H9 (cell line): Measurements from ENCODE around the gene CTNNA3. TPM values are rescaled to one million over a fixed set of nuclear protein-coding genes. Genes with fewer than 3 reads are reported as not detected.

Source experiments
- DNase-seq: peaks from one replicate; pipeline ENCODE4 v3.0.0-alpha.2; 2017
- H2AFZ ChIP-seq: one replicate; pipeline ENCODE4 v1.6.1; 2013; ENCODE audit warnings: mild to moderate bottlenecking, low read length, control low read depth, moderate library complexity
- H2AK5ac ChIP-seq: 2 replicates; pipeline ENCODE4 v1.6.1; 2013; ENCODE audit warnings: low read length, control low read depth, mixed read lengths; ENCODE audit not compliant: insufficient read length
- H2BK120ac ChIP-seq: one replicate; pipeline ENCODE4 v1.6.1; 2013; ENCODE audit warnings: low read depth, mild to moderate bottlenecking, low read length, control low read depth, inconsistent platforms; ENCODE audit not compliant: poor library complexity, severe bottlenecking
- H2BK12ac ChIP-seq: 2 replicates; pipeline ENCODE4 v1.6.1; 2013; ENCODE audit warnings: low read length, control low read depth, mixed read lengths, low read depth; ENCODE audit not compliant: insufficient read length
- H2BK15ac ChIP-seq: 2 replicates; pipeline ENCODE4 v1.6.1; 2013; ENCODE audit warnings: low read depth, low read length, control low read depth
- H2BK20ac ChIP-seq: one replicate; pipeline ENCODE4 v1.6.1; 2013; ENCODE audit warnings: low read depth, mild to moderate bottlenecking, low read length, control low read depth, inconsistent platforms; ENCODE audit not compliant: poor library complexity, severe bottlenecking
- H2BK5ac ChIP-seq: 2 replicates; pipeline ENCODE4 v1.6.1; 2013; ENCODE audit warnings: low read length, control low read depth, mixed read lengths; ENCODE audit not compliant: insufficient read length
- H3K14ac ChIP-seq: 2 replicates; pipeline ENCODE4 v1.6.1; 2013; ENCODE audit warnings: low read length, control low read depth; ENCODE audit not compliant: insufficient read depth
- H3K18ac ChIP-seq: 2 replicates; pipeline ENCODE4 v1.6.1; 2013; ENCODE audit warnings: low read depth, mild to moderate bottlenecking, mixed read lengths, low read length, control low read depth; ENCODE audit not compliant: insufficient read length
- H3K23ac ChIP-seq: 2 replicates; pipeline ENCODE4 v1.6.1; 2013; ENCODE audit warnings: low read length, control low read depth, mixed read lengths, low read depth; ENCODE audit not compliant: insufficient read length
- H3K23me2 ChIP-seq: 2 replicates; pipeline ENCODE4 v1.6.1; 2013; ENCODE audit warnings: low read depth, mild to moderate bottlenecking, mixed read lengths, low read length, control low read depth; ENCODE audit not compliant: insufficient read length, poor library complexity, severe bottlenecking
- H3K27ac ChIP-seq: 2 replicates; pipeline ENCODE4 v1.5.1; 2013; ENCODE audit warnings: low read length, control low read depth, mixed read lengths, low read depth; ENCODE audit not compliant: insufficient read length
- H3K27me3 ChIP-seq: 2 replicates; pipeline ENCODE4 v1.6.1; 2013; ENCODE audit warnings: low read length, control low read depth, inconsistent platforms; ENCODE audit not compliant: insufficient read depth
- H3K4ac ChIP-seq: 2 replicates; pipeline ENCODE4 v1.6.1; 2013; ENCODE audit warnings: low read depth, mild to moderate bottlenecking, control low read depth, inconsistent platforms, low read length, moderate library complexity
- H3K4me1 ChIP-seq: 2 replicates; pipeline ENCODE4 v1.6.1; 2013; ENCODE audit warnings: low read length, control low read depth, inconsistent platforms; ENCODE audit not compliant: insufficient read depth
- H3K4me2 ChIP-seq: 2 replicates; pipeline ENCODE4 v1.6.1; 2013; ENCODE audit warnings: low read length, control low read depth, mixed read lengths; ENCODE audit not compliant: insufficient read length, insufficient read depth
- H3K56ac ChIP-seq: 2 replicates; pipeline ENCODE4 v1.6.1; 2013; ENCODE audit warnings: low read depth, mild to moderate bottlenecking, mixed read lengths, low read length, control low read depth; ENCODE audit not compliant: insufficient read length
- H3K79me1 ChIP-seq: 2 replicates; pipeline ENCODE4 v1.6.1; 2013; ENCODE audit warnings: low read depth, mild to moderate bottlenecking, moderate library complexity, low read length, control low read depth, inconsistent platforms; ENCODE audit not compliant: insufficient read depth, poor library complexity, severe bottlenecking
- H3K79me2 ChIP-seq: 2 replicates; pipeline ENCODE4 v1.6.1; 2013; ENCODE audit warnings: low read length, control low read depth, inconsistent platforms; ENCODE audit not compliant: insufficient read depth
- H3K9ac ChIP-seq: 2 replicates; pipeline ENCODE4 v1.6.1; 2013; ENCODE audit warnings: low read length, control low read depth, mixed read lengths; ENCODE audit not compliant: insufficient read length; ENCODE audit errors: extremely low read depth
- H3K9me3 ChIP-seq: one replicate; pipeline ENCODE4 v1.6.1; 2013; ENCODE audit warnings: low read depth, low read length, inconsistent platforms; ENCODE audit not compliant: control insufficient read depth
- H3T11ph ChIP-seq: one replicate; pipeline ENCODE4 v1.6.1; 2013; ENCODE audit warnings: mild to moderate bottlenecking, low read length, control low read depth, inconsistent platforms
- H4K20me1 ChIP-seq: one replicate; pipeline ENCODE4 v1.6.1; 2013; ENCODE audit not compliant: control insufficient read depth, insufficient read length, insufficient read depth
- H4K5ac ChIP-seq: 2 replicates; pipeline ENCODE4 v1.6.1; 2013; ENCODE audit warnings: low read depth, mild to moderate bottlenecking, mixed read lengths, low read length, control low read depth; ENCODE audit not compliant: insufficient read length
- H4K8ac ChIP-seq: replicated peaks from 2 replicates; pipeline ENCODE4 v1.6.1; 2013; ENCODE audit warnings: low read length, control low read depth, mixed read lengths, low read depth; ENCODE audit not compliant: insufficient read length
- H4K91ac ChIP-seq: 2 replicates; pipeline ENCODE4 v1.6.1; 2013; ENCODE audit warnings: low read depth, mild to moderate bottlenecking, moderate library complexity, mixed read lengths, low read length, control low read depth; ENCODE audit not compliant: insufficient read length
- H3K27ac Mint-ChIP-seq, 3 experiments: 2 replicates in 2 of 3; 3 replicates in 1 of 3; pipeline ENCODE4 v1.8.0; 2020 to 2021; ENCODE audit warnings: mixed read lengths in 3 of 3, mild to moderate bottlenecking in 1 of 3, moderate library complexity in 1 of 3
- H3K27me3 Mint-ChIP-seq: 2 replicates; pipeline ENCODE4 v1.8.0; 2021; ENCODE audit warnings: low read depth, mild to moderate bottlenecking, moderate library complexity, mixed read lengths
- H3K36me3 Mint-ChIP-seq, 3 experiments: 2 replicates in 2 of 3; 3 replicates in 1 of 3; pipeline ENCODE4 v1.8.0; 2020 to 2021; ENCODE audit warnings: low read depth in 3 of 3, mixed read lengths in 3 of 3; ENCODE audit not compliant: insufficient read depth in 1 of 3
- H3K4me1 Mint-ChIP-seq, 2 experiments: 2 replicates each; pipeline ENCODE4 v1.8.0; 2020; ENCODE audit warnings: mixed read lengths in 2 of 2
- H3K4me3 Mint-ChIP-seq, 2 experiments: 2 replicates in 1 of 2; 3 replicates in 1 of 2; pipeline ENCODE4 v1.8.0; 2020 to 2021; ENCODE audit warnings: mild to moderate bottlenecking in 2 of 2, mixed read lengths in 2 of 2, moderate library complexity in 1 of 2
- H3K9me3 Mint-ChIP-seq, 2 experiments: 2 replicates in 1 of 2; 3 replicates in 1 of 2; pipeline ENCODE4 v1.8.0; 2020; ENCODE audit warnings: mild to moderate bottlenecking in 2 of 2, mixed read lengths in 2 of 2, moderate library complexity in 1 of 2
- CTCF ChIP-seq: fragments of 200-600 bp; sonication (generic); conservative IDR thresholded peaks from 3 replicates; pipeline ENCODE4 v1.8.0; 2021; ENCODE audit warnings: antibody characterized with exemption, mild to moderate bottlenecking
- total RNA-seq: library from RNA; stranded (reverse); gene quantifications from 2 replicates; pipeline ENCODE4 v1.2.1, GENCODE V29; 2021

The CTNNA3 gene
- total RNA-seq, 1 experiment from 2014 or later: 3.3 TPM

- Histone ChIP-seq H2BK120ac (no peak overlapping the region), H3T11ph (no peak overlapping the region), H2AK5ac (no peak overlapping the region), H3K23ac (no peak overlapping the region), H4K91ac (no peak overlapping the region), H3K79me2 (no peaks in the 10 kb centered on the region), H2BK20ac (no peak overlapping the region), H3K79me1 (no peaks in the 10 kb centered on the region), H3K14ac (no peak overlapping the region), H3K18ac (no peak overlapping the region), H3K23me2 (no peaks in the 10 kb centered on the region), H2BK15ac (no peak overlapping the region), H3K4me2 (no peak overlapping the region), H3K27ac (no peak overlapping the region), H3K4ac (no peak overlapping the region), H3K9ac (no peak overlapping the region), H4K5ac (no peak overlapping the region), H2BK12ac (no peak overlapping the region), H3K27me3 (no peaks in the 10 kb centered on the region), H4K8ac (no peak overlapping the region), H2BK5ac (no peak overlapping the region), H4K20me1 (no peaks in the 10 kb centered on the region), H3K56ac (no peak overlapping the region), H2AFZ (no peak overlapping the region), H3K4me1 (no peaks in the 10 kb centered on the region), H3K9me3 (no peaks in the 10 kb centered on the region)
- no peak for DNase-seq
- Mint-ChIP-seq H3K4me3 (no peak overlapping the region), H3K36me3 (no peaks in the 10 kb centered on the region), H3K27me3 (no peaks in the 10 kb centered on the region), H3K4me1 (no peaks in the 10 kb centered on the region), H3K9me3 (no peaks in the 10 kb centered on the region), H3K27ac (no peak overlapping the region)
- no peak for TF ChIP-seq CTCF
Measured at GRCh38 chr10:66189271-66189670, 1506.7 kb downstream of the CTNNA3 start.
